Activated CD4-positive, alpha-beta memory T cell treated with anti-CD3 and anti-CD28 coated beads for 36 hours (primary cell): ENCODE data around the gene E2F3. TPM values are rescaled to one million over a fixed set of nuclear protein-coding genes. Genes with fewer than 3 reads are reported as not detected.

Experiments
- CTCF ChIA-PET: fragments of 350-600 bp; sonication (Branson Sonifier 250); formaldehyde crosslinking; loops from one replicate; lab custom pipeline; 2021; ENCODE audit warnings: antibody characterized with exemption, inconsistent platforms; lab: Charles Lee
- POLR2A ChIA-PET: fragments of 350-600 bp; sonication (Branson Sonifier 250); formaldehyde crosslinking; loops from one replicate; lab custom pipeline; 2021; ENCODE audit warnings: antibody characterized with exemption; lab: Charles Lee
- DNase-seq: peaks from one replicate; pipeline ENCODE4 v3.0.0-alpha.2; 2020
- H3K27ac Mint-ChIP-seq: one replicate; pipeline ENCODE4 v1.8.0; 2021; ENCODE audit warnings: mixed read lengths
- H3K27me3 Mint-ChIP-seq: one replicate; pipeline ENCODE4 v1.8.0; 2021; ENCODE audit warnings: mixed read lengths
- H3K36me3 Mint-ChIP-seq: one replicate; pipeline ENCODE4 v1.8.0; 2021; ENCODE audit warnings: mixed read lengths
- H3K4me1 Mint-ChIP-seq: one replicate; pipeline ENCODE4 v1.8.0; 2021; ENCODE audit warnings: low read depth, mixed read lengths
- H3K4me3 Mint-ChIP-seq: one replicate; pipeline ENCODE4 v1.8.0; 2021; ENCODE audit warnings: mild to moderate bottlenecking, mixed read lengths
- H3K9me3 Mint-ChIP-seq: one replicate; pipeline ENCODE4 v1.8.0; 2021; ENCODE audit warnings: mixed read lengths
- intact Hi-C: fragments of 100-400 bp; cut with micrococcal nuclease; formaldehyde crosslinking; loops from one replicate; pipeline ENCODE4 v1.15.1; 2023
- total RNA-seq, 2 experiments: library from RNA; stranded (reverse); gene quantifications; one replicate each; pipeline ENCODE4 v1.2.3, GENCODE V29; 2021

Gene E2F3
- total RNA-seq, 2 experiments from 2014 or later = 17.9 to 18.2 TPM

GRCh38 chr6:20436719-20437118 is 35.0 kb downstream of the E2F3 start:
- CTCF ChIA-PET = interaction anchor here (0.6 kb wide), 1 partner anchor 9 kb away, joined by 4 read pairs; no protein-coding TSS in a partner anchor
- DNase-seq = no peak
- intact Hi-C loops = no loop called here
- H3K27me3 Mint-ChIP-seq = no peaks in the 10 kb centered on the region
- no peaks in the 10 kb centered on the region for H3K9me3 Mint-ChIP-seq
- POLR2A ChIA-PET = no interaction called here
- no peak overlapping the region for H3K4me3 Mint-ChIP-seq
- H3K36me3 Mint-ChIP-seq = peaks cover 38% of the 10 kb centered on the region
- no peaks in the 10 kb centered on the region for H3K4me1 Mint-ChIP-seq
- H3K27ac Mint-ChIP-seq = no peak overlapping the region

- Mint-ChIP-seq H3K36me3 (peaks cover 34% of the 10 kb centered on the region), H3K27ac (no peak overlapping the region), H3K27me3 (no peaks in the 10 kb centered on the region), H3K4me1 (no peaks in the 10 kb centered on the region), H3K9me3 (no peaks in the 10 kb centered on the region), H3K4me3 (no peak overlapping the region)
- POLR2A ChIA-PET = no interaction called here
- intact Hi-C loops = no loop called here
- CTCF ChIA-PET = no interaction called here
- no peak for DNase-seq
These were observed 36.0 kb downstream of the E2F3 start for GRCh38 chr6:20437639-20438038.

GRCh38 chr6:20438462-20439070 is 36.9 kb downstream of the E2F3 start:
- Mint-ChIP-seq H3K4me3 (no peak overlapping the region), H3K27me3 (no peaks in the 10 kb centered on the region), H3K36me3 (peaks cover 34% of the 10 kb centered on the region), H3K27ac (no peak overlapping the region), H3K9me3 (no peaks in the 10 kb centered on the region), H3K4me1 (no peaks in the 10 kb centered on the region)
- POLR2A ChIA-PET = no interaction called here
- DNase-seq = no peak
- CTCF ChIA-PET = no interaction called here
- intact Hi-C loops = no loop called here

- ChIA-PET CTCF (no interaction called here), POLR2A (no interaction called here)
- H3K9me3 Mint-ChIP-seq = no peaks in the 10 kb centered on the region
- no peak for DNase-seq
- H3K27ac Mint-ChIP-seq = no peak overlapping the region
- H3K4me3 Mint-ChIP-seq = no peak overlapping the region
- peaks cover 5% of the 10 kb centered on the region for H3K4me1 Mint-ChIP-seq
- H3K36me3 Mint-ChIP-seq = peaks cover 36% of the 10 kb centered on the region
- intact Hi-C loops = no loop called here
- H3K27me3 Mint-ChIP-seq = no peaks in the 10 kb centered on the region
These were observed 37.9 kb downstream of the E2F3 start for GRCh38 chr6:20439558-20439957.

- H3K9me3 Mint-ChIP-seq = no peaks in the 10 kb centered on the region
- H3K27ac Mint-ChIP-seq = no peak overlapping the region
- intact Hi-C loops = no loop called here
- CTCF ChIA-PET = no interaction called here
- no peak overlapping the region for H3K4me3 Mint-ChIP-seq
- no peaks in the 10 kb centered on the region for H3K27me3 Mint-ChIP-seq
- POLR2A ChIA-PET = no interaction called here
- peaks cover 10% of the 10 kb centered on the region for H3K4me1 Mint-ChIP-seq
- H3K36me3 Mint-ChIP-seq = peaks cover 35% of the 10 kb centered on the region
- DNase-seq = no peak
These were observed 38.6 kb downstream of the E2F3 start for GRCh38 chr6:20440296-20440695.

- ChIA-PET CTCF (no interaction called here), POLR2A (no interaction called here)
- Mint-ChIP-seq H3K9me3 (no peaks in the 10 kb centered on the region), H3K4me3 (no peak overlapping the region), H3K4me1 (peaks cover 10% of the 10 kb centered on the region), H3K36me3 (peaks cover 36% of the 10 kb centered on the region), H3K27ac (no peak overlapping the region), H3K27me3 (no peaks in the 10 kb centered on the region)
- intact Hi-C loops = no loop called here
- no peak for DNase-seq
These were observed 39.6 kb downstream of the E2F3 start for GRCh38 chr6:20441236-20441635.

GRCh38 chr6:20441921-20442320 is 40.2 kb downstream of the E2F3 start:
- ChIA-PET POLR2A (no interaction called here), CTCF (no interaction called here)
- H3K36me3 Mint-ChIP-seq = peaks cover 36% of the 10 kb centered on the region
- H3K9me3 Mint-ChIP-seq = no peaks in the 10 kb centered on the region
- H3K4me1 Mint-ChIP-seq = peaks cover 10% of the 10 kb centered on the region
- H3K4me3 Mint-ChIP-seq = no peak overlapping the region
- intact Hi-C loops = no loop called here
- H3K27me3 Mint-ChIP-seq = no peaks in the 10 kb centered on the region
- H3K27ac Mint-ChIP-seq = no peak overlapping the region
- DNase-seq = no peak

GRCh38 chr6:20444786-20445271 is 43.1 kb downstream of the E2F3 start:
- H3K9me3 Mint-ChIP-seq = no peaks in the 10 kb centered on the region
- DNase-seq = no peak
- H3K27ac Mint-ChIP-seq = no peak overlapping the region
- ChIA-PET POLR2A (no interaction called here), CTCF (no interaction called here)
- peaks cover 17% of the 10 kb centered on the region for H3K4me1 Mint-ChIP-seq
- peaks cover 24% of the 10 kb centered on the region for H3K36me3 Mint-ChIP-seq
- intact Hi-C loops = no loop called here
- H3K27me3 Mint-ChIP-seq = no peaks in the 10 kb centered on the region
- H3K4me3 Mint-ChIP-seq = no peak overlapping the region

GRCh38 chr6:20447157-20447556 is 45.5 kb downstream of the E2F3 start:
- no peaks in the 10 kb centered on the region for H3K9me3 Mint-ChIP-seq
- ChIA-PET POLR2A (interaction anchor here (0.6 kb wide), 2 partner anchors 128 to 824 kb away, joined by 3 to 4 read pairs; no protein-coding TSS in a partner anchor), CTCF (no interaction called here)
- peaks cover 11% of the 10 kb centered on the region for H3K36me3 Mint-ChIP-seq
- no peaks in the 10 kb centered on the region for H3K27me3 Mint-ChIP-seq
- no peak overlapping the region for H3K27ac Mint-ChIP-seq
- no peak overlapping the region for H3K4me3 Mint-ChIP-seq
- intact Hi-C loops = no loop called here
- peaks cover 25% of the 10 kb centered on the region for H3K4me1 Mint-ChIP-seq
- no peak for DNase-seq

- no peaks in the 10 kb centered on the region for H3K27me3 Mint-ChIP-seq
- ChIA-PET CTCF (no interaction called here), POLR2A (interaction anchor here (0.6 kb wide), 2 partner anchors 129 to 824 kb away, joined by 3 to 4 read pairs; no protein-coding TSS in a partner anchor)
- peaks cover 11% of the 10 kb centered on the region for H3K36me3 Mint-ChIP-seq
- intact Hi-C loops = no loop called here
- H3K9me3 Mint-ChIP-seq = no peaks in the 10 kb centered on the region
- H3K27ac Mint-ChIP-seq = no peak overlapping the region
- no peak overlapping the region for H3K4me3 Mint-ChIP-seq
- peaks cover 25% of the 10 kb centered on the region for H3K4me1 Mint-ChIP-seq
- DNase-seq = no peak
These were observed 46.0 kb downstream of the E2F3 start for GRCh38 chr6:20447581-20448132.

- Mint-ChIP-seq H3K27me3 (no peaks in the 10 kb centered on the region), H3K36me3 (peaks cover 15% of the 10 kb centered on the region), H3K4me1 (peaks cover 33% of the 10 kb centered on the region), H3K4me3 (no peak overlapping the region), H3K9me3 (no peaks in the 10 kb centered on the region), H3K27ac (no peak overlapping the region)
- POLR2A ChIA-PET = no interaction called here
- intact Hi-C loops = no loop called here
- CTCF ChIA-PET = no interaction called here
- DNase-seq = no peak
These were observed 47.1 kb downstream of the E2F3 start for GRCh38 chr6:20448828-20449227.

GRCh38 chr6:20454204-20454824 is 52.6 kb downstream of the E2F3 start:
- H3K27ac Mint-ChIP-seq = no peak overlapping the region

More at GRCh38 chr6:20454204-20454824, 52.6 kb downstream of the E2F3 start:
- H3K4me3 Mint-ChIP-seq = no peak overlapping the region
- POLR2A ChIA-PET = no interaction called here
- no peaks in the 10 kb centered on the region for H3K9me3 Mint-ChIP-seq
- peaks cover 26% of the 10 kb centered on the region for H3K4me1 Mint-ChIP-seq
- no peaks in the 10 kb centered on the region for H3K27me3 Mint-ChIP-seq
- CTCF ChIA-PET = no interaction called here
- peaks cover 13% of the 10 kb centered on the region for H3K36me3 Mint-ChIP-seq
- intact Hi-C loops = no loop called here
- DNase-seq = no peak
